ENCODE measurements around the gene TTLL5.

GRCh38 chr14:75829316-75829715 lies 168.3 kb downstream of the TTLL5 start:
- TF ChIP-seq PKNOX1 (IDR thresholded peaks at IDR 0.05) (no peak), FOXM1 (IDR thresholded peaks at IDR 0.05; ENCODE audit: borderline replicate concordance) (no peak), TARDBP (IDR thresholded peaks at IDR 0.05) (no peak), NFRKB (IDR thresholded peaks at IDR 0.05) (no peak), FOXA1 (IDR thresholded peaks at IDR 0.05) (no peak), SP1 (IDR thresholded peaks at IDR 0.05) (no peak)

Measured in HEK293T (cell line).